22Rv1 (cell line): Measurements from ENCODE around the gene EFCAB8.

ENCODE experiments used
- CTCF ChIP-seq: fragments of 450-650 bp; IDR thresholded peaks from 2 replicates; pipeline ENCODE4 v1.5.1; 2017; ENCODE audit warnings: mild to moderate bottlenecking
- ZFX ChIP-seq: fragments of 450-650 bp; IDR thresholded peaks from 2 replicates; pipeline ENCODE4 v1.6.1; 2017; ENCODE audit warnings: antibody characterized with exemption, borderline replicate concordance

GRCh38 chr20:32964575-32964974, 105.9 kb downstream of the EFCAB8 start:
- TF ChIP-seq CTCF = no peak
- TF ChIP-seq ZFX = no peak
